Stomach (tissue), 9 donors: ENCODE measurements around the gene KIRREL1. TPM values are rescaled to one million over a fixed set of nuclear protein-coding genes. Genes with fewer than 3 reads are reported as not detected.

ENCODE experiments used
- DNase-seq, 2 donors: peaks; one replicate each; pipeline versions ENCODE4 v3.0.0 to v3.0.0-alpha.2; 2013 to 2019
- H3K27ac ChIP-seq, 5 donors: fragments of 200-600 bp in 4 of 5; sonication (generic) in 4 of 5; one replicate each; pipeline ENCODE4 v1.5.1; 2013 to 2019; ENCODE audit warnings: mild to moderate bottlenecking in 1 of 5, moderate library complexity in 1 of 5
- H3K27me3 ChIP-seq, 3 donors: fragments of 200-600 bp; sonication (generic); one replicate each; pipeline ENCODE4 v1.5.1; 2017 to 2019; ENCODE audit warnings: mixed run types in 1 of 3
- H3K36me3 ChIP-seq, 4 donors: fragments of 200-600 bp; sonication (generic); 1 replicate in 3 of 4; 2 replicates in 1 of 4; pipeline ENCODE4 v1.5.1; 2016 to 2019
- H3K4me1 ChIP-seq, 4 donors: fragments of 200-600 bp; sonication (generic); one replicate each; pipeline ENCODE4 v1.5.1; 2016 to 2019
- H3K4me3 ChIP-seq, 4 donors: fragments of 200-600 bp; sonication (generic) in 3 of 4; one replicate each; pipeline ENCODE4 v1.5.1; 2016 to 2019; ENCODE audit warnings: mild to moderate bottlenecking in 1 of 4
- H3K9me3 ChIP-seq, 4 donors: fragments of 200-600 bp; sonication (generic); one replicate each; pipeline ENCODE4 v1.5.1; 2016 to 2019
- CTCF ChIP-seq, 7 experiments: fragments of 450-650 bp in 4 of 7; fragments of 200-600 bp in 3 of 7; sonication (generic) in 3 of 7; IDR thresholded peaks; one replicate each; pipeline ENCODE4 v1.5.1; 2016 to 2019; ENCODE audit warnings: antibody characterized with exemption in 7 of 7, control low read depth in 2 of 7, mild to moderate bottlenecking in 1 of 7
- EP300 ChIP-seq: sonication (generic); formaldehyde crosslinking; IDR thresholded peaks from one replicate; pipeline ENCODE4 v1.6.1; 2017; ENCODE audit warnings: antibody characterized with exemption
- POLR2A ChIP-seq, 4 donors: fragments of 450-650 bp; IDR thresholded peaks; one replicate each; pipeline ENCODE4 v1.6.1; 2016; ENCODE audit warnings: antibody characterized with exemption in 4 of 4, control low read depth in 2 of 4, mild to moderate bottlenecking in 1 of 4, moderate library complexity in 1 of 4
- POLR2AphosphoS5 ChIP-seq, 3 donors: sonication (generic); formaldehyde crosslinking; IDR thresholded peaks; one replicate each; pipeline ENCODE4 v1.6.1; 2016; ENCODE audit warnings: antibody characterized with exemption in 3 of 3
- WGBS, 5 donors: extraction: QIAGEN DNeasy Blood & Tissue Kit in 3 of 5; methylation state at CpG; one replicate each; pipeline versions ENCODE4 v1.1.5 to v1.1.7; 2013 to 2018; 5-methylcytosine and 5-hydroxymethylcytosine counted together
- intact Hi-C: fragments of 100-400 bp; cut with DNase I; formaldehyde crosslinking; loops from one replicate; pipeline ENCODE4 v1.15.1; 2023; ENCODE audit warnings: low total_unique reads
- polyA plus RNA-seq, 3 donors: library from polyadenylated mRNA; stranded (reverse); fragments of 200-250 nt; gene quantifications; one replicate each; pipeline ENCODE4 v1.2.3, GENCODE V29; 2013
- total RNA-seq, 5 donors: library from RNA; depleted of rRNA; stranded (reverse); fragments of >200 nt; gene quantifications; one replicate each; pipeline versions ENCODE4 v1.1.0 to v1.2.3, GENCODE V29; 2014 to 2016
- donor health status: healthy with polysubstance abuse.
- donor health status: Bipolar disorder and iron deficiency.
- donor health status: healthy.

KIRREL1 gene
- total and polyA plus RNA-seq, 8 donors, result 2.8 to 27.9 (median 4.2) TPM

GRCh38 chr1:158094571-158094970 lies 101.1 kb downstream of the KIRREL1 start:
- 86 to 92% (median 91%) methylated on average over 14 of the region's 14 CpGs for WGBS, 5 donors
- Histone ChIP-seq H3K27ac (no peak overlapping the region), H3K4me1 (no peaks in the 10 kb centered on the region), H3K27me3 (no peaks in the 10 kb centered on the region), H3K9me3 (no peaks in the 10 kb centered on the region), H3K36me3 (peaks cover 21 to 57% (median 53%) of the 10 kb centered on the region in 4 donors), H3K4me3 (no peak overlapping the region)
- no peak for TF ChIP-seq EP300
- TF ChIP-seq CTCF (IDR thresholded peaks at IDR 0.05), result no peak
- no peak for TF ChIP-seq POLR2A (IDR thresholded peaks at IDR 0.05)
- TF ChIP-seq POLR2AphosphoS5 (IDR thresholded peaks at IDR 0.05), result no peak
- no peak for DNase-seq
- intact Hi-C loops, result no loop called here

GRCh38 chr1:158095737-158096335 lies 102.4 kb downstream of the KIRREL1 start:
- H3K36me3 ChIP-seq, result peaks cover 11 to 45% (median 41%) of the 10 kb centered on the region in 4 donors
- H3K27ac ChIP-seq, result no peak overlapping the region
- DNase-seq, result peak in 1 of 2 donors; percentile 59
- no peaks in the 10 kb centered on the region for H3K27me3 ChIP-seq
- no peak overlapping the region for H3K4me3 ChIP-seq
- no peaks in the 10 kb centered on the region for H3K4me1 ChIP-seq
- TF ChIP-seq EP300, result no peak
- peak in 5 of 7 experiments; percentile 17 to 53 (median 38) for TF ChIP-seq CTCF (IDR thresholded peaks at IDR 0.05)
- no peak for TF ChIP-seq POLR2A (IDR thresholded peaks at IDR 0.05)
- TF ChIP-seq POLR2AphosphoS5 (IDR thresholded peaks at IDR 0.05), result no peak
- 81 to 96% (median 92%) methylated on average over 4 of the region's 4 CpGs for WGBS, 5 donors
- intact Hi-C loops, result no loop called here
- H3K9me3 ChIP-seq, result no peaks in the 10 kb centered on the region

GRCh38 chr1:158098256-158098655 lies 104.8 kb downstream of the KIRREL1 start:
- no peaks in the 10 kb centered on the region for H3K27me3 ChIP-seq
- TF ChIP-seq EP300 (no peak), POLR2AphosphoS5 (IDR thresholded peaks at IDR 0.05) (no peak), POLR2A (IDR thresholded peaks at IDR 0.05) (no peak)
- no peaks in the 10 kb centered on the region for H3K4me1 ChIP-seq
- no peaks in the 10 kb centered on the region for H3K9me3 ChIP-seq
- H3K27ac ChIP-seq, result no peak overlapping the region
- 62 to 74% (median 70%) methylated on average over 5 of the region's 5 CpGs for WGBS, 5 donors
- DNase-seq, result no peak
- intact Hi-C loops, result no loop called here
- peaks cover 6 to 22% (median 20%) of the 10 kb centered on the region in 4 donors for H3K36me3 ChIP-seq
- H3K4me3 ChIP-seq, result no peak overlapping the region

GRCh38 chr1:158099185-158099584 lies 105.7 kb downstream of the KIRREL1 start:
- 75 to 88% (median 85%) methylated on average over 3 of the region's 3 CpGs for WGBS, 5 donors
- Histone ChIP-seq H3K36me3 (peaks cover 0 to 12% (median 11%) of the 10 kb centered on the region in 4 donors), H3K4me3 (no peak overlapping the region), H3K27me3 (peaks cover 0 to 9% (median 5%) of the 10 kb centered on the region in 3 donors), H3K27ac (no peak overlapping the region), H3K4me1 (no peaks in the 10 kb centered on the region), H3K9me3 (no peaks in the 10 kb centered on the region)
- TF ChIP-seq CTCF (IDR thresholded peaks at IDR 0.05), result no peak
- TF ChIP-seq POLR2AphosphoS5 (IDR thresholded peaks at IDR 0.05), result no peak
- TF ChIP-seq POLR2A (IDR thresholded peaks at IDR 0.05), result no peak
- TF ChIP-seq EP300, result no peak
- intact Hi-C loops, result no loop called here
- DNase-seq, result no peak

- Histone ChIP-seq H3K9me3 (no peaks in the 10 kb centered on the region), H3K27ac (no peak overlapping the region), H3K4me1 (no peaks in the 10 kb centered on the region), H3K36me3 (no peaks in the 10 kb centered on the region), H3K4me3 (no peak overlapping the region), H3K27me3 (peaks cover 0 to 12% (median 11%) of the 10 kb centered on the region in 3 donors)
- TF ChIP-seq EP300 (no peak), POLR2AphosphoS5 (IDR thresholded peaks at IDR 0.05) (no peak), POLR2A (IDR thresholded peaks at IDR 0.05) (no peak), CTCF (IDR thresholded peaks at IDR 0.05) (no peak)
- intact Hi-C loops, result no loop called here
- WGBS, 5 donors, result 35 to 50% (median 45%) methylated on average over 2 of the region's 2 CpGs
- DNase-seq, result no peak
These were observed 107.1 kb downstream of the KIRREL1 start for GRCh38 chr1:158100498-158100897.
